Stimulated activated CD8-positive, alpha-beta memory T cell treated with anti-CD3 and anti-CD28 coated beads, Interleukin-12 subunit alpha, Interleukin-12 subunit beta, amount 100 ng/mL, for 24 hours (primary cell): ENCODE results near the gene NDUFA13.

Experiments
- DNase-seq: peaks from one replicate; pipeline ENCODE4 v3.0.0-alpha.2; 2020; ENCODE audit errors: extremely low read depth

NDUFA13 gene

DNA sequence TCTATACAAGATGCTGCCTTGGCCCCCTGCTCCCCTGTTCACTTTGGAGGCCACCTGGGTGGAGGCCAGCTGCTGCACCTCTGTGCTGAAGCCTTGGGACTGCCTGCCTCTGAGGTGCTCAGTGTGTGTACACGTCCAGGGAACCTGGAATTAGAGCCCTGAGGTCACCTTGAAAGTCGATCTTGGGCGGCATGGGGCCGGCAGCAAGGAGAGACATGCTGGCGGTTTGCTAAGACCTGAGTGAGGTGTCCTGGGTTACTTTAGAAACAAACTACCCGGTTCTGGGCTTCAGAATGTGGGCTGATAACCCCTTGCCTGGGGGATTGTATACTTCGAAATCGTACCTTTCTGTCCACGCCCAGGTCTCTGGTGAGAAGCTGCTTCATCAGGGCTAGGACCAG, 26.2 kb upstream of the NDUFA13 start:
- no peak for DNase-seq

DNA sequence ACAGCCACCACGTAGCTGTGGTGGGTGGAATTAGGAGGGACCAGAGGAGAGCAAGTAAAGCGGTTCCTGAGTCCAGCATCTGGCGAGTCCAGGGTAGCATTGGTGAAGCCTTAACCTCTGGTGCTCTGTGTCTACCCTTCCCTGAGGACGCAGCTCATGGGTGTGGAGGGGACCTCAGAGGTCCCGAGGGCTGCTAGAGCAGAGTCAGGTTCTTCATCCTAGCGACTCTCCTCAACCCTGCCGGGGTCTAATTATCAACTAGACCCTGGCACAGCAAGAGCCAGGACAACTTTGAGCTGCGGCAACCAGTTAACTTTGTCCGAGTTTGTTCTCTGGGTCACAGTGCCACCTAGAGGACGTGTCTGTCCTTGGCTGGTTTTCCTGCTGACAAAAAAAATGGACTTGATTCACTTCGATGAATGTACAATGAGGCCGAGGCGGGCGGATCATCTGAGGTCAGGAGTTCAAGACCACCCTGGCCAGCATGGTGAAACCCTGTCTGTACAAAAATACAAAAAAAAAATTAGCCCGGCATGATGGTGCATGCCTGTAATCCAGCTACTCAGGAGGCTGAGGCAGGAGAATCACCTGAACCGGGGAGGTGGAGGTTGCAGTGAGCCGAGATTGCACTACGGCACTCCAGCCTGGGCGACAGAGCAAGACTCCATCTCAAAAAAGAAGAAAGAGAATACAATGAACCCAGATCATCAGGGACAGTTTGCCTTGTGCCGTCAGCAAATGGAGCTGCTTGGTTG, 25.6 kb upstream of the NDUFA13 start:
- DNase-seq, result peak; percentile 50

DNA sequence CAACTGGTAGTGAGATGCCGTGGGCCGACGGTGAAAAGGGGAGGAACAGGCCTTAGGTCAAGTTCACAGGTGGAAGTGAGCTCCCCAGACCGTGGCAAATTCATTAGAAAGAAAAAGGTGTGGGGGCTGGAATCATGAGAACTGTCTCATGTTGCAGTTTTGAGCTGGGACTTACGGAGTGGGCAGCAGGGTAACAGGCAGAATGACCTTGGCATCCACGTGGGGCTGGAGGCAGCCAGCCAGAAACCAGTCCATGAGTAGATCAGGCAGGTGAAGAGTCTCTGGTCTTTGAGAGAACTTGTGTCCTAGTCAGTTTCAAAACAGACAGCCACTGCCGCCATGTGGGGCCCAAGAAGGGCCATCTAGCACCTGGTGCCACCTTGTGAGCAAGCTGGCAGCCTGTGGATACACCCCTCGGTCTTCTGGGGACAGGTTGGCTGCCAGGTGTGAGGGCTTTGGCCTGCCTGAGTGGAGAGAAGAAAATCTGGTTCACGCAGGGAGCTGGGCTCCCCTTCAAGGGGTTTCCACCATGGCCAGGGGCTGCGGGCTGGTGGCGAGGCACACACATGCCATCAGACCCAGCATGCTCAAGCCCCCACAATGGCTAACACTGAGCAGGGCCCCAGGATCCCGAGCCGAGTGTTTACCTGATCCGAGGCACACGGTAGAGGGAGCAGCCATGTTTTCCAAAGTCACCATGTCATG, 24.6 kb upstream of the NDUFA13 start:
- no peak for DNase-seq

DNA sequence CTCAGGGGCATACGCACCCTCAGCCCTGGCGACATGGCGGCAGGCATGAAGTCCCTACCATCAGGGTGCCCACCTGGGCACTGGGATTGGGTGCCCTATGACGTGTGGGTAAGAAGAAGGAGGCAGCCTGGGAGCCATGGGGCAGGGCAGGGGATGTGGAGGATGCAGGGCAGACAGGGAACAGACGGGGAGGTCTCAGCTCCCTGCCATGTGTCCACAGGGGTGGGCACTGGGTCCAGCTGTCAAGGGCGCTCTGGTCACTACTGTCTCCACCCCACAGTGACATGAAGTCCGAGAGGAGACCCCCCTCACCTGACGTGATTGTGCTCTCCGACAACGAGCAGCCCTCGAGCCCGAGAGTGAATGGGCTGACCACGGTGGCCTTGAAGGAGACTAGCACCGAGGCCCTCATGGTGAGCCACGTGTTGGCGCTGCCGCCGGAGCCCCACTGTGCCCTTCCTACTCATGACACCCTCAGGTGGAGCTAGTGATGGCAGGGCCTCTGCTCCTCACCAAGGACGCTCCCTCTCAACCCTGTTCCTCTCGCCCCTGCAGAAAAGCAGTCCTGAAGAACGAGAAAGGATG, 23.9 kb upstream of the NDUFA13 start:
- DNase-seq, result no peak

DNA sequence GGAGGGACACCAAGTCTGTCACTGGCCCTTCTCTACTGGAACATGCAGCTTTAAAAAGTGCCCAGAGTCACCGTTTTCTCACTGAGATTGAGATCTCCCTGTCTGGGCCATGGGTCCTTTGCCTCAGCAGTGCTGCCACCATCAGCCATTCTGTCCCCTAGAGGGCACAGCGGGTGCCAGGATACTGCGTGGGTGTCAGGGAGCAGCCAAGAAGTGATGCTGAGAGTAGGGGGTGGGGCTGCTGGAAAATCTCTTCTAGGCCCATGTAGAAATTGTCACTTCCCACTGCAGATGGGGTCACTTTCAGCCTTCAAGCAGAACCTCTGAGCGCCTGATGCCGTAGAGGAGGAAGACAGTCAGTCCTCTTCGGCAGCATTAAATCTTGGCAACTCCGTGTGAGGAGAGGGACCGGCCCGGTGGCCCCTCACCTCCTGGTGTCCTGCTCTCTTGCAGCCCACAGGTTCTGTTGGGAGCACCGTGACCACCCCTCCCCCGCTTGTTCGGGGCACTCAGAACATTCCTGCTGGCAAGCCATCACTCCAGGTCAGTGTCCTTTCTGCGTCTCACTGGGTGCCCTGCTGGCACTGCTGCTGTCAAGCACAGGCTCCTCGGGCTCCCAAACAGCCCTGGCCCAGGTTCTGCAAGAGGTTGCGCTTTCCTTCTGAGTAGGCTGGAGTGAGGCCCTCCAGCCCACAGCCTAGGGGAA, 22.0 kb upstream of the NDUFA13 start:
- no peak for DNase-seq

DNA sequence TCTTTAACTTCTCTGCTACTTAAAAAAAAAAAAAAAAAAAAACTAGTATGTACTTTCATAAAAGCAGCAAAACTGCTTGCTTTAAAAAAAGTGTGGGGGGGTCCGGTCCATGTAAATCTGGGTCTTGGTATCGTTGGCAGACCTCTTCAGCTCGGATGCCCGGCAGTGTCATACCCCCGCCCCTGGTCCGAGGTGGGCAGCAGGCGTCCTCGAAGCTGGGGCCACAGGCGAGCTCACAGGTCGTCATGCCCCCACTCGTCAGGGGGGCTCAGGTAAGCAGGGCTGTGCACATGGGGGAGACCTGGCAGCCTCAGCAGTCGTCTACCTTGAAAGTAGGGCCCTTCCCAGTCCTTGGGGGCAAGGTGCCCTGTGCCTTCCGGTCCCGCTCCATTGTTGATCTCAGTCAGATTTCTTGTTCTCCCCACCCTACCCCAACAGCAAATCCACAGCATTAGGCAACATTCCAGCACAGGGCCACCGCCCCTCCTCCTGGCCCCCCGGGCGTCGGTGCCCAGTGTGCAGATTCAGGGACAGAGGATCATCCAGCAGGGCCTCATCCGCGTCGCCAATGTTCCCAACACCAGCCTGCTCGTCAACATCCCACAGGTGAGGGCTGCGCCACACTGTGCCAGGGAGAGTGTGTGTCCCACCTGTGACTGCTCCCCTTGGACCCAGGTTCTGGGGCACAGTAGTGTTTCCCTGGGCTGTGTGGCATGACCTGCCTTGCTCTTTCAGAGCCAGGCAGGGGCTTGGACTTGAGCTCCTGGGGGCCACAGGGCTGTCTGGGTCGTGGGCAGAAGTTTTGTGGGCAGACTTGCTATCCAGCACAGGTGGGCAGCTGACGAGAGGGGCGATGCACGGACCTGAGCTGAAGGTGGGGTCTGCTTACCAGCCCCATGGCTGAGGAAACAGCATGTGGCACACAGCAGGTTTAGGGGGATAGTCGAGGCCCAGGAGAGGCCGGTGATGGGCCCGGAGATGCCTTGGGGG, 20.1 kb upstream of the NDUFA13 start:
- no peak for DNase-seq

DNA sequence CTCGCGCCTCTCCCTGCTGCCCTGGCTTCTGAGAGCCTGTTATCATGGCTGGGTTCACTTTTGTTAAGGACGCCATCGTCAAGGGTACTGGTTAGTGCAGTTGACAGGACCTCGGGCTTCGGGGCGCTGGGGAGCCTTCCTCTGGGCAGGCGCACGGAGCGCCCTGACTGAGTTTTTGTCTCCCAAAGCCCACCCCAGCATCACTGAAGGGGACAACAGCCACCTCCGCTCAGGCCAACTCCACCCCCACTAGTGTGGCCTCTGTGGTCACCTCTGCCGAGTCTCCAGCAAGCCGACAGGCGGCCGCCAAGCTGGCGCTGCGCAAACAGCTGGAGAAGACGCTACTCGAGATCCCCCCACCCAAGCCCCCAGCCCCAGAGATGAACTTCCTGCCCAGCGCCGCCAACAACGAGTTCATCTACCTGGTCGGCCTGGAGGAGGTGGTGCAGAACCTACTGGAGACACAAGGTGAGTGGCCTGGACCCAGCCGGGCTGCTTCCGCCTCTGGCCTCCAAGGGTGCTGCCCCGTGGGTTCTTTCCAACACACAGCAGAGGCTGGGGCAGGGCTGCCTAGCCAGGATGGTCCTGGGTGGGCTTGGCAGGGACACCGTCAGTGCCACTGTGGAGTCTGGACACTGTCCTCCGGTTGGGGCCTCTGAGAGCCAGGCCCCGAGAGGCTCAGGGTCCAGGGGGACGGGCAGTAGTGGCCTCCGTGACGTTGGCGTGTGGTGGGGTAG, 17.6 kb upstream of the NDUFA13 start:
- DNase-seq, result no peak

DNA sequence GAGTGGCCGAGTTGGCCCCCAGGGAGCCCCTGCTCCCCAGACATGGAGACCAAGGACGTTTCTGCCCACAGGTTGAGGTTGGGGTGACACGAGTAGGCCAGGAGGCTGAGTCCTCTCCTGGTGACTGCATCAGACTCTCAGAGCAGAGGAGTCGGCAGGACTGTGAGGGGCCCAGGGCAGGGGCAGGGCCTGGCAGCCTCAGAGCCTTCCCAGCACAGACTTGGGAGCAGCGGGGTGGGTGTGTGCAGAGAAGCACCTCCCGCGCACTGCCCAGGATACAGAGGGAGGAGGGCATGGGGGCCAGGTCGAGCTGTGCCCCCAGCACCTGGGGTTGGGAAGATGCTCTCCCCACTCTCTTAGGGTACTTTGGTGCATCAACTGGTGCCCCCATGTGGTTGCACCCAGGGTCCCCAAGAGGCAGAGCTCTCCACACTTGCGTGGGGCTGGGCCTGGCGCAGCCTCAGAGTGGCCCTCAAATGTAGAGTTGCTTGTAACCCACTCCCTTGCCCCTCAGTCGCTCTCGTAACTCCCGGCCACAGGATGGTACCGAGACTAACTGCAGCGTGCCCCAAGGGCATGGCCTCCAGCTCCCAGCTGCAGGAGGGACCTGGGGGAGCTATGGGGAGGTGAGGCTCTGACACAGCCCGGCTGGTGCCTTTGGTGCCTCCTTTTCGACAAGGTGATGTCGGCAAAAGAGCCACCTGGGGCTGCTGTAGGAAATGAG, 16.6 kb upstream of the NDUFA13 start:
- DNase-seq, result no peak

DNA sequence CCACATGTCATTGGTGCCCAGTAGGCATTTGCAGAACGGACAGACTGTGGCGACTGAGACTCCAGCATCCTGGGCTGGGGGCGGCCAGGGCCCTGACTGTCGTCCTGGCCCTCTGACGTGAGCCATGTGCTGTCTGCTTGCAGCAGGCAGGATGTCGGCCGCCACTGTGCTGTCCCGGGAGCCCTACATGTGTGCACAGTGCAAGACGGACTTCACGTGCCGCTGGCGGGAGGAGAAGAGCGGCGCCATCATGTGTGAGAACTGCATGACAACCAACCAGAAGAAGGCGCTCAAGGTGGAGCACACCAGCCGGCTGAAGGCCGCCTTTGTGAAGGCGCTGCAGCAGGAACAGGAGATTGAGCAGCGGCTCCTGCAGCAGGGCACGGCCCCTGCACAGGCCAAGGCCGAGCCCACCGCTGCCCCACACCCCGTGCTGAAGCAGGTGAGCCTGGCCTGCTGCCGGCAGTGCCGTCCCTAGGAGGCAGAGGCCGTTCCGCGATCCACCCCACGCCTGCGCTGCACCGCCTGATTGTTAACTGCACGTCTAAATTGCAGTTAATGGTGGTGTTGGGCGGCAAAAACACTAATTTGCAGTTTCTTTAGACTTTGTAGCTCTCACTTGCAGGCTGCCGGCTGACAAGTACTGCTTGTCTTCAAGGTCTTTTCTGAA, 14.9 kb upstream of the NDUFA13 start:
- DNase-seq, result no peak

DNA sequence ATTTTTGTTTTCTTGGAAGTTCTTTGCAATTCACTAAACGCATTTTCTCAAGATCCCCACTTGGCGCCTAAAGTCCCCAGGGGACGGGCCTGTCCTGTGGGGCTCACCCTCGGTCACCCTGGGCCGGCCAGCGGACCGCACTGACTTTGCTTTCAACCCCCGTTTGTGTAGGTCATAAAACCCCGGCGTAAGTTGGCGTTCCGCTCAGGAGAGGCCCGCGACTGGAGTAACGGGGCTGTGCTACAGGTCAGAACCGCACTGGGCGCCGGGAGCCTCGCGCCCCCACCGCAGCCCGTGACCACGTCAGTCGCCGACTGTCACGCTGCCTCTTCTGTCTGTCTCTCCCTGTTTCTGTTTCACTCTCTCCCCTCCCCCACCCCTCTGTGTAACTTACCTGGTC, 14.2 kb upstream of the NDUFA13 start:
- no peak for DNase-seq

DNA sequence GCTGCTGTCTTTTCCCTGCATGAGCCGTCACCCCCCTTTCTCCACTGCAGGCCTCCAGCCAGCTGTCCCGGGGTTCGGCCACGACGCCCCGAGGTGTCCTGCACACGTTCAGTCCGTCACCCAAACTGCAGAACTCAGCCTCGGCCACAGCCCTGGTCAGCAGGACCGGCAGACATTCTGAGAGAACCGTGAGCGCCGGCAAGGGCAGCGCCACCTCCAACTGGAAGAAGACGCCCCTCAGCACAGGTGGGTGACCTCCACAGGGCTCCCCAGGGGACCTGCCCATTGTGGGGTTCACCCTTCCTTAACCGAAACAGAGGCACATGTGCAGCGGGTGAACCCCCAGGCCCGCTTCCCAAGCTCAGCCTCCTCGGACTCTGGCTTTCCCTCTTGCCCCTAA, 13.7 kb upstream of the NDUFA13 start:
- DNase-seq, result no peak

DNA sequence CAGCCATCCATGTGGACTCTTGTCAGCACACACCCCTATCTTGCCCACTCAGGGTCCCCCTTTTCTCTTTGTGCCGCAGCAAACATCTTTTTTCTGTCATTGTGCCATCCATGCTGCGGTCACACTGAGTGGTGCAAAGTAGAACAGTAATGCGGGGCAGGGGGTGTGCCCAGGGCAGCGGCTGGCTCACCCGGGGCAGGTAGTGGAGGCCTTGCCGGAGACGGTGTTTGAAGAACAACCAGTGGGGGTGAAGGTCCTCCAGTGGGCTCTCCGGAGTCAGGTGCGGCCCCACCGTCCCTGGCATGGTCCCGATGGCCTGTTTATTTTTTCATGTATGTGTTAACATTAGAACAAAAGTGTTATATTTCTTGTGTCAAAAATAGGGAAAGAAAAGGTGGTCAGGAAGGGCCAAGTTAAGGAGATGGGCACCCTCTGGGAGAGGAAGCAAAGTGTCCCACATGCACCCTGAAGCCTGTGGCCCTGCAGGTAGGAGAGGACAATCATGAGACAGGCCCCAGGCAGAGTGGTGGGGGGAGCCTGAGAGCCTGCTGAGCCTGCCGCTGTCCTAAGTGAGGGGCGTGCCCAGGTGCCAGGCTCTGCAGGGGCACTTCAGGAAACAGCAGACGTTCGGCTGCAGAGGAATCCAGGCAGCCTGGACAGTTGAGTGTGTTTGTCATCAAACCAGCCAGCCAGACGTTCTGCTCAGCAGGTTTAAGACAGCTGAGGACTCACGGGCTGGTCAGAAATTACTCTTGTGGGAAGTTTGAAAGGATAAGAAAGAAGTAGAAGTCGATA, 13.0 kb upstream of the NDUFA13 start:
- no peak for DNase-seq

DNA sequence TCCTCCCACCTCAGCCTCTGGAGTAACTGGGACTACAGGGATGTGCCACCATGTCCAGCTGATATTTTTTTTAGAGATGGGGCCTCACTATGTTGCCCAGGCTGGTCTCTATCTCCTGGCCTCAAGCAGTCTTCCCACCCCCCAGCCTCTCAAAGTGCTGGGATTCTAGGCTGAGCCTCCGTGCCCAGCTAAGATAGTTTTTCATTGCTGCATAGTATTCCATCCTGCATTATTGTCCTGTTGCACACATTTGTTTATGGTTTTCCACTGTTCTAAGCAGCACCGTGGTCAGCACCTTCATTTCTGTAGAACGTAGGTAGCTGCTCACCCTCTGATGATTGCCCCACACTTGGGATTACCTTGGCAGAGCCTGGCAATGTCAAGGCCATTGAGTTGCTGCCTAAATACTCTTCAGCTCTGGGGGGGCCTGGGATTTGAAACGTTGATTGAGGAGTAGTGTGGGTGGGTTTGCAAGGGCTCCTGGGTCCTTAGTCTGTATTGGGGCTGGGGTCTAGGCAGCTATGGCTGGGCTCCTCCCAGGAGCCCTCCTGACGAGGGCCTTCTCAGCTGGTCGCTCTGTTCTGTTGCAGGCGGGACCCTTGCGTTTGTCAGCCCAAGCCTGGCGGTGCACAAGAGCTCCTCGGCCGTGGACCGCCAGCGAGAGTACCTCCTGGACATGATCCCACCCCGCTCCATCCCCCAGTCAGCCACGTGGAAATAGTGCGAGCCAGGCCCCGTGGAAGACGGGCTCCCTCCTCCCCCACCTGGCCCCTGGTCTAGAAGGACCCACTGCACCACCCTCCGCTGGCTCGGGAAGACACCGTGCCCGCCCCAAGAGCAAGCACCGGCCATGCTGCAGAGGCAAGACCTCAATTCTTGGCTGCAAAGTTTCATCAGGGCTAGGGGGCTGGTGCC, 11.0 kb upstream of the NDUFA13 start:
- no peak for DNase-seq

DNA sequence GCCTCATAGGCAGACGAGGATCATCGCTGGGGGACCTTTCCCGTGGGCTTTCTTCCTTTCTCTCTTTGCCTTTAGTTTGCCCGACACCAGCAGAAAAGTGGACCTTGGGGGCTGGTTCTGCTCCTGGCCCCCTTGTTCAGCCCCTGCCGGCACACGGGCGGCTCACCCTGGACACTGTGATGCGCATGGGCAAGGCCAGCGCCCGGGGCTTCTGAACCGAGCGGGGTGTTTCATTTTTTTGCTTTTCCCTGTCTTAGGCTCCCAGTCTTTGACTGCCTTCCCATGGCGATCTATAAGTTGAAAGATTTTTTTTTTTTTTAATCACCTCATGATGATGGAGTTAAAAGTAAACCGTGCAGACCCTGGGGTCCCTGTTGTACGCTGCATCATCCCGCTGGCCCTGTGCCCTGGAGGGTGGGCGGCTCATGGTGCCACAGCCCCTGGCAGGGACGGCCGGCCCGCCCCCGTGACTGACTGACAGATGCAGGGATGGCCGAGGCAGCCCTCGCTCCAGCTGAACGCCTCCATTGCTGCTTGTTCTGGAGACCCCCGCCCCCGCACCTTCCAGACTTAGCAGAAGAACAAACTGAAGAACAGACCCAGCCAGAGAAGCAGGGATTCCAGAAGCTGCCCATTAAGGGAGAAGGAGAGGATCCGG, 10.2 kb upstream of the NDUFA13 start:
- DNase-seq, result no peak

DNA sequence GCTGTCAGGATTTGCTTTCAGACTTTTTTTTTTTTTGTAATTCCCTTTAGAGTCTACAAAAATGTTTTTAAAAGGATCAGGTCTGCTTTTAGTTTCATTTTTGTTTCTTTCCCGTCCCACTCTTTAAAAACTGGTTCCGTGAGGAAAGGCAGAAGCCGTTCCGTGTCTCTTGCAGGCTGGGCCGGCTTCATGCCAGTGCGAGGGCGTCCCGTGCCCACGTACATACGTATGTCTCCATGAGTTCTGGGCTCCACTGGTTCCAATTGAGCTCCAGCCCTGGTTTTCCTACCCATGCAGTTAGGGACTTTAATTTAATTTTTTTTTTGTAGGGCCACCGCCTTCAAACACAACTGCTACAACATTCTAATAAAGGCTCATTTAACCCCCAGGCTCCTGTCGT, 9.4 kb upstream of the NDUFA13 start:
- no peak for DNase-seq

DNA sequence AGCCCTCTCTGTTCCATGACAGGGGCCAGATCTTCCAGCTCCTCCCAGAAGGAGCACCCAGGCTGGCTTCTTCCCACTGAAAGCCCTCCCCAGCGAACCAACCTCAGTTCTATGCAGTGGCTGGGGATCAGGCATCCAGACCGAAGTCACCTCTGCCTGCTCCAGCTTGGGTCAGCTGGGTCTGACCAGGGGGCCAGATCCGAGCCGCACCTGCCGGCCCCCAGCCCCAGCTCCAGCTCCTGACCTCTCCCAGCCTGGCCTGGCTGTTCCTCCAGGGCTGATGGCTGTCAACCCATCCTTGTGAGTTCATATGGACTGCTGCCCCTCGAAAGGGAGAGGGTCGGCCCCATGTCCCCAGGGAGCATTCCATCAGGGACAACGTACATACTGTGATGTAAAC, 8.7 kb upstream of the NDUFA13 start:
- DNase-seq, result no peak

DNA sequence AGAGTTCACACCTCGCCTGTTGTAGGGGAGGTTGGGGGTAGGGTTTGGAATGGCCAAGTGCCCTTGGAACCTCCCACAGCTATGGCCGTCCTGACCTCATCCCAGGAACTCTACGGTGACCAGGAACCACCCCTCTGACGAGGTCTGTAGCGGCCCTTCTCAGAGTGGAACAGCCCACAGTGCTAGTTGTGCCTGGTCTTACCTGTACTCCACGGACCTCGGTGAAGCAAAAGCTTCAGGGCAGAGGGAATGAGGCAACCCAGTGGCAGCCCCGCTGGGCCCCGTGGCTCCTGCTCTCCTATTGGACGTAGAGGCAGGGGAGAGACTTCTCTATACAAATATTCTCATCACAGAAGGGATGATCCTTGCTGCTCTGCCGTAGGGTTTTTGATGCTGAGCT, 7.8 kb upstream of the NDUFA13 start:
- no peak for DNase-seq
